Fibroblast of lung (primary cell): ENCODE results near the gene SCAF4. TPM values are rescaled to one million over a fixed set of nuclear protein-coding genes. Genes with fewer than 3 reads are reported as not detected.

Experiments used
- DNase-seq, 2 donors: peaks; one replicate each; pipeline versions ENCODE4 v3.0.0 to v3.0.0-alpha.2; 2010; ENCODE audit warnings: low read depth in 2 of 2
- H2AFZ ChIP-seq: 2 replicates; pipeline ENCODE4 v1.5.1; 2012; ENCODE audit warnings: low read length, control low read depth, inconsistent platforms
- H3K27ac ChIP-seq: 2 replicates; pipeline ENCODE4 v1.5.1; 2011; ENCODE audit warnings: low read length, control low read depth; ENCODE audit not compliant: insufficient read depth
- H3K27me3 ChIP-seq: 2 replicates; pipeline ENCODE4 v1.5.1; 2011; ENCODE audit warnings: mild to moderate bottlenecking, low read length; ENCODE audit not compliant: control insufficient read depth, insufficient read depth
- H3K36me3 ChIP-seq: 2 replicates; pipeline ENCODE4 v1.5.1; 2011; ENCODE audit warnings: low read length; ENCODE audit not compliant: control insufficient read depth, insufficient read depth
- H3K4me1 ChIP-seq: 2 replicates; pipeline ENCODE4 v1.5.1; 2011; ENCODE audit warnings: low read length; ENCODE audit not compliant: control insufficient read depth, insufficient read depth; ENCODE audit errors: extremely low read depth
- H3K4me2 ChIP-seq: 2 replicates; pipeline ENCODE4 v1.5.1; 2011; ENCODE audit warnings: low read length, control low read depth; ENCODE audit not compliant: insufficient read depth; ENCODE audit errors: extremely low read depth
- H3K4me3 ChIP-seq, 4 experiments: fragments of 200-600 bp in 1 of 4; sonication (generic) in 1 of 4; replicated peaks in 1 of 4; 2 replicates each; pipeline ENCODE4 v1.5.1; 2011 to 2016; ENCODE audit warnings: low read length in 4 of 4, low read depth in 3 of 4, mild to moderate bottlenecking in 3 of 4, control low read depth in 2 of 4, inconsistent platforms in 1 of 4, mixed read lengths in 1 of 4; ENCODE audit not compliant: insufficient read depth in 1 of 4; ENCODE audit errors: control extremely low read depth in 1 of 4
- H3K79me2 ChIP-seq: 2 replicates; pipeline ENCODE4 v1.5.1; 2012; ENCODE audit warnings: mild to moderate bottlenecking, low read length, inconsistent platforms; ENCODE audit not compliant: control insufficient read depth, insufficient read depth
- H3K9ac ChIP-seq: 2 replicates; pipeline ENCODE4 v1.5.1; 2011; ENCODE audit warnings: mild to moderate bottlenecking, low read length, control low read depth; ENCODE audit not compliant: insufficient read depth
- H3K9me3 ChIP-seq: 2 replicates; pipeline ENCODE4 v1.5.1; 2012; ENCODE audit warnings: low read depth, low read length; ENCODE audit not compliant: control insufficient read depth, insufficient read depth
- H4K20me1 ChIP-seq: 2 replicates; pipeline ENCODE4 v1.5.1; 2011; ENCODE audit warnings: low read length; ENCODE audit not compliant: control insufficient read depth, insufficient read depth; ENCODE audit errors: extremely low read depth
- EZH2 ChIP-seq: IDR thresholded peaks from 2 replicates; pipeline ENCODE4 v1.5.1; 2012; ENCODE audit warnings: low read length, control low read depth, mild to moderate bottlenecking; ENCODE audit errors: missing control alignments
- polyA plus RNA-seq, 2 donors: library from polyadenylated mRNA; depleted of rRNA in 1 of 2; stranded (reverse) in 1 of 2; unstranded in 1 of 2; fragments of >200 nt; gene quantifications; 2 replicates each; pipeline ENCODE4 v1.2.1, GENCODE V29; 2011 to 2012; ENCODE audit warnings: missing spikeins in 1 of 2
- total RNA-seq: library from RNA; depleted of rRNA; stranded (reverse); fragments of >200 nt; gene quantifications from 2 replicates; pipeline ENCODE4 v1.2.1, GENCODE V29; 2014
- TF ChIP-seq, protein P1 (sequence below), 2 donors: IDR thresholded peaks in 1 of 2; conservative IDR thresholded peaks in 1 of 2; 1 replicate in 1 of 2; 2 replicates in 1 of 2; pipeline ENCODE4 v1.5.1; 2011 to 2012; ENCODE audit warnings: low read length in 2 of 2, control low read depth in 1 of 2, inconsistent platforms in 1 of 2, low read depth in 1 of 2, mild to moderate bottlenecking in 1 of 2

Gene SCAF4
- total and polyA plus RNA-seq, 2 donors (not counting 1 experiment from before 2014, with no cell fraction given) = 5.6 to 7.5 TPM

- no peaks in the 10 kb centered on the region for H4K20me1 ChIP-seq
- H3K9me3 ChIP-seq = no peaks in the 10 kb centered on the region
- H3K79me2 ChIP-seq = no peaks in the 10 kb centered on the region
- no peak overlapping the region for H3K27ac ChIP-seq
- DNase-seq = no peak
- TF ChIP-seq, protein P1, sequence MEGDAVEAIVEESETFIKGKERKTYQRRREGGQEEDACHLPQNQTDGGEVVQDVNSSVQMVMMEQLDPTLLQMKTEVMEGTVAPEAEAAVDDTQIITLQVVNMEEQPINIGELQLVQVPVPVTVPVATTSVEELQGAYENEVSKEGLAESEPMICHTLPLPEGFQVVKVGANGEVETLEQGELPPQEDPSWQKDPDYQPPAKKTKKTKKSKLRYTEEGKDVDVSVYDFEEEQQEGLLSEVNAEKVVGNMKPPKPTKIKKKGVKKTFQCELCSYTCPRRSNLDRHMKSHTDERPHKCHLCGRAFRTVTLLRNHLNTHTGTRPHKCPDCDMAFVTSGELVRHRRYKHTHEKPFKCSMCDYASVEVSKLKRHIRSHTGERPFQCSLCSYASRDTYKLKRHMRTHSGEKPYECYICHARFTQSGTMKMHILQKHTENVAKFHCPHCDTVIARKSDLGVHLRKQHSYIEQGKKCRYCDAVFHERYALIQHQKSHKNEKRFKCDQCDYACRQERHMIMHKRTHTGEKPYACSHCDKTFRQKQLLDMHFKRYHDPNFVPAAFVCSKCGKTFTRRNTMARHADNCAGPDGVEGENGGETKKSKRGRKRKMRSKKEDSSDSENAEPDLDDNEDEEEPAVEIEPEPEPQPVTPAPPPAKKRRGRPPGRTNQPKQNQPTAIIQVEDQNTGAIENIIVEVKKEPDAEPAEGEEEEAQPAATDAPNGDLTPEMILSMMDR (conservative IDR thresholded peaks at IDR 0.05 in 1 of 2, IDR thresholded peaks at IDR 0.05 in 1 of 2; ENCODE audit: low read depth in 1 of 2, low read length in 2 of 2) = no peak
- no peak for TF ChIP-seq EZH2
- no peak overlapping the region for H3K4me3 ChIP-seq
- H3K36me3 ChIP-seq = no peaks in the 10 kb centered on the region
- no peak overlapping the region for H3K4me2 ChIP-seq
- no peaks in the 10 kb centered on the region for H3K4me1 ChIP-seq
- no peaks in the 10 kb centered on the region for H3K27me3 ChIP-seq
- no peak overlapping the region for H2AFZ ChIP-seq
- H3K9ac ChIP-seq = no peak overlapping the region
These were observed 22.2 kb upstream of the SCAF4 start for GRCh38 chr21:31753949-31754707.

DNA sequence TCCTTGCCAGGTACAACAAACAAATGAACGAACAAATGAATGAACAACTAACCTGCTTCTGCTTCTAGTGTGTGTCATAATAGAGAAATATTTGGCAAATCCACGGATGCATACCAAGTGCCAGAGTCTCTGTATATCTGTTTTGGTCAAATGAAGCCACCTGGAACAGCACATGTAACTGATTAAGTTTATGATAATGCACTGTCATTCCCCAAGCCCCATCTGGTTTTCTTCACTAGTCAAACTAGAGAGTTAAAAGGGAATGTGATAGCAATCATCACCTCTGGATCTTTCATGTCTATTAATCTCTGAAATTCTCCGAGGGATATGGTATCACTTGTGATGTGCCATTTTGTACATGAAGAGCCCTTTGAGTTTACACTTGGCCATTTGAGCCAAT is 21.0 kb upstream of the SCAF4 start:
- H3K4me2 ChIP-seq = no peak overlapping the region
- no peak overlapping the region for H3K9ac ChIP-seq
- H3K4me1 ChIP-seq = no peaks in the 10 kb centered on the region
- no peaks in the 10 kb centered on the region for H3K9me3 ChIP-seq
- TF ChIP-seq, protein P1 (conservative IDR thresholded peaks at IDR 0.05 in 1 of 2, IDR thresholded peaks at IDR 0.05 in 1 of 2; ENCODE audit: low read depth in 1 of 2, low read length in 2 of 2) = no peak
- H3K27me3 ChIP-seq = no peaks in the 10 kb centered on the region
- no peak for DNase-seq
- no peak overlapping the region for H2AFZ ChIP-seq
- no peaks in the 10 kb centered on the region for H4K20me1 ChIP-seq
- no peak overlapping the region for H3K4me3 ChIP-seq
- H3K27ac ChIP-seq = no peak overlapping the region
- H3K79me2 ChIP-seq = no peaks in the 10 kb centered on the region
- H3K36me3 ChIP-seq = no peaks in the 10 kb centered on the region

DNA sequence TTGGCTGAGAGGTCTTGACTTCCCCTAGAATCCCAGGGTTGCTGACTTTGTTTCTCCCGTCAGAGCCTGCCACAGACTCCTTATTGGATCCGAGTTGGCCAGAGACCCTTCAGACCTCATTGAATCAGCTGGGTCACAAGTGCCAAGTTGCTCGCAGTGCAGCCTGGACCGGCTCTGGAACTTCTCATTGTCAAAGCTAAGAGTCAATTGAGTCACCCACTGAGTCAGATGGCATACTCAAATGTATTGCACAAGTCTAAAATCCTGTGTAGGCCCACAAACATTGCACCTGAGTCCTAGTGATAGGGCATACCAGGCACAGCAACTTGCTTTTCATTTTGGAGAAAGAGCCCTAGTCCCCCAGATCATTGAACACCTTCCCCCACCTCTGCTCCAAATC is 20.4 kb upstream of the SCAF4 start:
- Histone ChIP-seq H3K9me3 (no peaks in the 10 kb centered on the region), H3K4me2 (no peak overlapping the region), H4K20me1 (no peaks in the 10 kb centered on the region), H2AFZ (no peak overlapping the region), H3K9ac (no peak overlapping the region), H3K79me2 (no peaks in the 10 kb centered on the region), H3K36me3 (no peaks in the 10 kb centered on the region), H3K4me3 (no peak overlapping the region), H3K27ac (no peak overlapping the region), H3K4me1 (no peaks in the 10 kb centered on the region), H3K27me3 (no peaks in the 10 kb centered on the region)
- peak in 1 of 2 donors; percentile 22 for DNase-seq
- TF ChIP-seq, protein P1 (conservative IDR thresholded peaks at IDR 0.05 in 1 of 2, IDR thresholded peaks at IDR 0.05 in 1 of 2; ENCODE audit: low read depth in 1 of 2, low read length in 2 of 2) = no peak
- no peak for TF ChIP-seq EZH2
